Dedifferentiated amniotic fluid mesenchymal stem cell (primary cell): Measurements from ENCODE around the gene SNCAIP.
"Not testable (repeated sequence)": the region's sequence is repeated elsewhere in the genome, so short reads cannot be mapped to it uniquely, and the experiment has no call there.

Experiments used
- DNase-seq: peaks from one replicate; pipeline ENCODE4 v3.0.0-alpha.2; 2016; ENCODE audit errors: extremely low spot score

Gene SNCAIP

GRCh38 chr5:122356855-122357254, 44.8 kb downstream of the SNCAIP start:
- no peak for DNase-seq

DNA sequence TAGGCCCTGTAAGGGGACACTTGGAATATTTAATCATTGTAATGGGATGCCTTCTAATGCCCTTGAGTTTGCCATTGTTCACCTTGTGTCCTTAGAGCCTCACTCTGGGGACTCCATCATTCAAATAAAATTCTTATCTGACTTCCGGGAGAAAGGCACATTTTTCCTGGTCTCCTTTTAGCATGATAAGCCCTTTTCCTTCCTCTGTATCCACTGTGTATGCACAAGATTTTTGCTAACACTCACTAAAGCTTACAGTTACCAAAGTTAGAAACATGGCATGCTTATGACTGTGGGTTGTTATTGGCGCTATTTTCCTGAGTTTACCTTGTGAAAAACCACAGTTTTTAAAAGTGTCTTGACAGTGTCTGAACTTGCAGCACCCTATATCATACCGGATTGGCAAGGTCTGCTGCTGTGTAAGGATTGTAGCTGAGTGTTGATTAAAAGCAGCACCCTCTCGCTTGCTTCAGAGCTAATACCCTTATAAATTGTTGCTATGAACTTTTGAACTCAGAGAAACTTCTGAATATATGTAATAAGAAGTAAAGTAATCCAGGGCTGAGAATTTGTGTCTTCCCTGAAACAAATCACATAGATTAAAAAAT, 46.4 kb downstream of the SNCAIP start:
- no peak for DNase-seq

GRCh38 chr5:122362361-122362760, 50.3 kb downstream of the SNCAIP start:
- DNase-seq, result no peak

DNA sequence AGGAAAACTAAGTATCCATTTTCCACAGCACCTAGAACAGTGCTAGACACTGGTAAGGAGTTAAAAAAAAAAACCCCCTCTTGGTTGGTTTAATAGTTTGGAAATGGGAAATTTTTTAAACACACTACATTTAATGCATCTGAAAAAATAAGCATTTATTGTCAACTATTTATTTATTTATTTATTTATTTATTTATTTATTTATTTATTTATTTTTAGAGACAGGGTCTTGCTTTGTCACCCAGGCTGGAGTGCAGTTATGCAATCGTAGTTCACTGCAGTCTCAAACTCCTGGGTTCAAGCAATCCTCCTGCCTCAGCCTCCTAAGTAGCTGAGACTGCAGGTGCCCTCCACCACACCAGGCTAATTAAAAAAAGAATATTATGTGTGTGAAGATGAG, 51.6 kb downstream of the SNCAIP start:
- no peak for DNase-seq

DNA sequence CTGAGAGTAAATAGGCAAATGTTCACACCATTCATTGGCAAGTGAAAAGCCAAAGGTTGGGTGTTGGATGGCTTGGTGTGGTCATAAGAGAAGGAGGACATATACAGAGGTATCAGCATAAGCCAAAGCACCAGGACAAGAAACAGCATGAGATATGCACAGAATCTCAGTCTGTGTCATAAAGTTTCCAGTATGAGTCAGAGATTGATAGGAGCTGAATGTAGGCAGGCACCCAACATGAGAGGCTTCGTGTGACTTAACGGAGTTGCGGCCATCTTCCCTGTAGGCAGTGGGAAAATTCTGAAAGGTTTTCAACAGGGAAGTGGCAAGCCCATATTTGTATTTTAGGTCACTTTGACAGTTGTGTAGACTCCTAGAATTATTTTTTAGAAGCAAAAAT, 54.5 kb downstream of the SNCAIP start:
- DNase-seq, result no peak

- no peak for DNase-seq
Observed at GRCh38 chr5:122367456-122367855, 55.4 kb downstream of the SNCAIP start.

- DNase-seq, result no peak
Observed at GRCh38 chr5:122368510-122369251, 56.6 kb downstream of the SNCAIP start.

DNA sequence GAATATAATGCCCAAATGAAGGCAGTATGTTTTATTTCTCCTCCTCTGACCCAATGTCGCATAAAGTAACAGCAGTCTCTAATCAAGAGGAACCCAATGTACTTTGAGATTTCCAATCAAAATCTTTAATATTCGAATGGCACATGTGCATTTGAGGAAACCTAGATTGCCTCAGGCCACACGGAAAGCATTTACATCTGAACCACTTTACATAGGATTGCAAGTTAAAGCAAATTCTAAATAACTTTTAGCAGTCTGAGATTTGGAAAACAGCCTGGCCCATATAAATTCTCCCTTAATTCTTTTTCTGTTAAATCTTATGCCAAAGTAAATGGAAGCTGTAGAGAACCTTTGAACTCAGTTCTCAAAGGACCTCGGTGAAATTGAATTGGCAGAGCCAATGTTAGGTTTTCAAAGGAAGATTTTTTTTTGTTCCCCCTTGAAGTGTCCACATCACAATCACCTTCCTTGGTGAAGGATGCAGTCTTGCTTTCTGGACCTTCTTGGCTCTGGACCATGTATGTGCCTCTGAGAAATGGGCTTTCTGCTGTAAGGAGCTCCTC, 57.3 kb downstream of the SNCAIP start:
- DNase-seq, result no peak

DNA sequence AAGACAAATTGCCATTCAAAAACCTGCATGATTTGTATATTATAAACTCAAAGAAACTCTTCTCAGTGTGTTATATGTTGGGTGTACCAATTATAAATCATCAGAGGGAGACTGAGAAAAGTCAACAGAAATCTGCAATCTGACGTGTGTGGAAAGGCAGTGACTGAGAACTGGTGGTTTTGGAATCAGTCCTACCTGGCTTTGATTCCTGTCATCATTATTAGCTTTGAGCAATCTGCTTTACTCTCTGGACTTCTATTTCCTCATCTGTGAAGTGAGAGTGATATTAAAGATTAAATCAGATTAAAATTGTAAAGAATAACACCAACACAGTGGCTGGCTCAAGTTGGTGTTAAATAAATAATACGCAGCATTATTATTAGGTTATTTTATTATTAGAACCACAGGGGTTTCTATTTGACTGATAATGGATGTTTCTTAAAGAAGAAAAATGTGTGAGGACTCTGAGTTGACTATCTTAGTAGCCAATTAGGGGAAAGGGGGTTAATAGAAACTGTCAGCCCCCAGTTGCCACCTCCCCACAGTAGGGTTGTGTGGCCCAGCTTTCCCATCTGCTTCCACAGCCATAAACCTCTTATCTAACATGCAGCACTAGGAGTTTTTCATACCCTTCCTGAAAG, 59.6 kb downstream of the SNCAIP start:
- no peak for DNase-seq

- DNase-seq, result no peak
Observed at GRCh38 chr5:122374110-122374509, 62.1 kb downstream of the SNCAIP start.

GRCh38 chr5:122375801-122376200, 63.8 kb downstream of the SNCAIP start:
- no peak for DNase-seq

DNA sequence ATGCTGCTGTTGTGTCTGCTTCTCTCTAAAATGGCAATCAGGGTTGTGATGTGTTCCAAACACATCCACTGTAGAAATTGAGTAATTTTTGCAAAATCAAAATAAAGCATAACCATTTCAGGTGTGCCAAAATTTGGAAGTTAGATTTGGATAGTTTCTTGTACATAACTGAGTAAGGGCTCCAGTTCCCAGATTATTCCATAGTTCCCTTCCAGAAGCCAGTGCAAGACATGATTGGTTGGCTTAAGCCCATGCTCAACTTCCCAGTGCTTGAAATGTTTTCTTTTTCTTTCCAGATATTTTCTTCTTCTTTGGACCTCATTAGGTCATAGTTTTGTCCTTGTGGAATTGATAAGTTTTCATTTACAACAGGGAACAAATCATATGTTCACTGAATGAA, 64.2 kb downstream of the SNCAIP start:
- DNase-seq, result no peak

GRCh38 chr5:122377026-122377425, 65.0 kb downstream of the SNCAIP start:
- no peak for DNase-seq

DNA sequence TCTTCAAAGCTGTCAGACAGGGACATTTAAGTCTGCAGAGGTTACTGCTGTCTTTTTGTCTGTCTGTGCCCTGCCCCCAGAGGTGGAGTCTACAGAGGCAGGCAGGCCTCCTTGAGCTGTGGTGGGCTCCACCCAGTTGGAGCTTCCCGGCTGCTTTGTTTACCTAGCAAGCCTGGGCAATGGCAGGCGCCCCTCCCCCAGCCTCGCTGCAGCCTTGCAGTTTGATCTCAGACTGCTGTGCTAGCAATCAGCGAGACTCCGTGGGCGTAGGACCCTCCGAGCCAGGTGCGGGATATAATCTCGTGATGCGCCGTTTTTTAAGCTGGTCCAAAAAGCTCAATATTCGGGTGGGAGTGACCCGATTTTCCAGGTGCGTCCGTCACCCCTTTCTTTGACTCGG, 70.9 kb downstream of the SNCAIP start:
- DNase-seq, result not testable (repeated sequence)

GRCh38 chr5:122384739-122385235, 72.8 kb downstream of the SNCAIP start:
- no peak for DNase-seq

DNA sequence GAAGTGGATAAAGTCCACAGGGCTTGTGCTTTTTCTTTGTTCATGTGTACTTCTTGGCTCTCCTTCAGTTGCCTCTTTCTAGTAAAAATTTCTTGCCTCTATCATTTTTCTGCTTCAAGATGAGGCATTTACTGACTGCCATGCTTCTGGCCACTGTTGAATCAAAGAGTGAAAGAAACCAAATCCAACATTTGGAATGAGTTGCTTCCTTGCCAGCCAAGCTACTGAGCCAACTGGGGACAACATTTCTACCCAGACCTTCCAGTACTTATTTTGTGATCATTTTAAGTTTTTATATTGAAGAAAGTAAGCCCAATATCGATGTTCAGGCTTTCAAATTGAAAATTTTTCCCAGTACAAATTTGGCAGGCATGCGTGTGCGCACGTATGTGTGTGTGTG, 73.2 kb downstream of the SNCAIP start:
- no peak for DNase-seq

- DNase-seq, result no peak
Observed at GRCh38 chr5:122385808-122386207, 73.8 kb downstream of the SNCAIP start.

DNA sequence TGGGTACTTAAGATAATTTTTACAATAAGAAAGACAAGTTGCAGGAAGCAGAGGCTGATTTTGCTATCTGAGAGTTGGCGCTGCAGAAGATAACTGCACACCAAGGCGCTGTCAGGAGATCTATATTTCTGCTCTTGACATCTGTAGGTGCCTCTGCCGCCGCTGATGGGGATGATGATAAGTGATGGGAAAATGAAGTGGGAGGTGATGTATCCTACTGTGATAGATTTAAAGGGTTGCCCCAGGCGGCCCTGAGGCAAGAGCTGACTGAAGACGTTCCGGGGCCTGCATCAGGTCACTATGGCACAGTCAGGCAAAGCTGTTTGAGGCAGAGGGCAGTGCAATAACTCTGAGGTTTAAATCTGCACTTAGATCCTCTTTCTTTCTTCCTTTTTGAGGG, 78.1 kb downstream of the SNCAIP start:
- DNase-seq, result no peak

- DNase-seq, result no peak
Observed at GRCh38 chr5:122390694-122391093, 78.7 kb downstream of the SNCAIP start.

GRCh38 chr5:122391621-122392020, 79.6 kb downstream of the SNCAIP start:
- DNase-seq, result no peak

- DNase-seq, result no peak
Observed at GRCh38 chr5:122392224-122392623, 80.2 kb downstream of the SNCAIP start.

GRCh38 chr5:122392824-122393223, 80.8 kb downstream of the SNCAIP start:
- DNase-seq, result no peak
